ENCODE measurements around the gene KCTD5.
"Not testable (repeated sequence)": the region's sequence is repeated elsewhere in the genome, so short reads cannot be mapped to it uniquely, and the experiment has no call there.

KCTD5 gene

DNA sequence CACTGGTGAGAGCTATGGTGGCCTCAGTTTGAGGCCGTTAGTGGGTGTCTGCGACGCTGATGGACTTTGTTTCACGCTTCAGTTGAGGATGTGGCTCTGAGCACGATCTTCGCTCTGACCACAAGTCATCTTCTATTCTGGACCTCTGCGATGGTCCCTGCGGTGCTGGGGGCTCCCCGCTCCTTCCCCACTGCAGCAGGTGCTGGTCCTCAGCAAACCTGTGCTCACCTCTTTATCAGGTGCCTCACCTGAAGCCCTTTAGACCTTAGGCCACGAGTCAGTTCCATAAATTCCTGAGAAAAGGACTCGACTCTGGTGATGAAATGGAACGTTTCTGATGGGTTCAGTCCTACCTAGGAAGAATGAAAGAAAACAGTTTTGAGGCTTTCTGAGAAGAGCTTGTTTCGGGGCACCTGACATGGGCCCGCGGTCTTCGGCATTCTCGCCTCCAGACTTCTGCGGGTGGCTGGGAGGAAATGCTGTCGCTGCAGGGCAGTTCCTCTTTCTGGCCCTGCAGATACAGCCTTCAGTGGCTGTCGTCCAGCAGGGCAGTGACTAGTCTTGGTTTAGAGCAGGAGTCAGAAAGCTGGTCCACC is 4.7 kb downstream of the KCTD5 start:
- H3K4me3 ChIP-seq (ENCODE audit: low read depth, low read length), result no peak overlapping the region
- DNase-seq (ENCODE audit: low read depth, low spot score), result no peak
- TF ChIP-seq CTCF (IDR thresholded peaks at IDR 0.05; ENCODE audit: insufficient read depth, low read length, missing control alignments), result no peak
- CTCF ChIA-PET, result no interaction called here
- POLR2A ChIA-PET, result no interaction called here

GRCh38 chr16:2687531-2688308 is 5.4 kb downstream of the KCTD5 start:
- POLR2A ChIA-PET, result no interaction called here
- TF ChIP-seq CTCF (IDR thresholded peaks at IDR 0.05; ENCODE audit: insufficient read depth, low read length, missing control alignments), result no peak
- CTCF ChIA-PET, result no interaction called here
- H3K4me3 ChIP-seq (ENCODE audit: low read depth, low read length), result no peak overlapping the region
- DNase-seq (ENCODE audit: low read depth, low spot score), result no peak

- POLR2A ChIA-PET, result not testable (repeated sequence)
Measured at GRCh38 chr16:2689422-2689821, 7.1 kb downstream of the KCTD5 start.

GRCh38 chr16:2689968-2690801 is 7.9 kb downstream of the KCTD5 start:
- no peak overlapping the region for H3K4me3 ChIP-seq (ENCODE audit: low read depth, low read length)
- no peak for DNase-seq (ENCODE audit: low read depth, low spot score)
- no peak for TF ChIP-seq CTCF (IDR thresholded peaks at IDR 0.05; ENCODE audit: insufficient read depth, low read length, missing control alignments)
- CTCF ChIA-PET, result no interaction called here
- POLR2A ChIA-PET, result no interaction called here

More at GRCh38 chr16:2689422-2689821, 7.1 kb downstream of the KCTD5 start:
- CTCF ChIA-PET; DNase-seq (ENCODE audit: low read depth, low spot score); H3K4me3 ChIP-seq (ENCODE audit: low read depth, low read length): not testable (repeated sequence)

DNA sequence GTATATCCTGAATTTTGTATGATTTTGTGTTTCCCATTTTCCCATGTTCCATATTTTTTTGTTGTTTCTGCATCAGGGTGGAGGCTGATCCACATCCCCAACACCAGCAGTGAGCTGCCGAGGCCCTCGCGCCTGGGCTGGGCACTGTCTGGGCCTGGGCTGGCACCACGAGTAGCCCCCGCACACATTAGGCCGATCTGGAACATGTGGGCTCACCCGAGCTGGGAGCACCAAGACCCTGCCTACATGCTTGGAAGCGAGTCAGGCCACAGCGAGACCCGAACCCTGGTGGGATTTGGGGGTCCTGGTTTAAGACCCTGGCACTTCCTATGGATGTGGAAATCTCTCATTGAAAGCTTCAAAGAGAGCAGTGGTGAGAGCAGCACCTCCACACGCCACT is 8.5 kb downstream of the KCTD5 start:
- POLR2A ChIA-PET, result no interaction called here
- DNase-seq (ENCODE audit: low read depth, low spot score), result no peak
- CTCF ChIA-PET, result no interaction called here
- no peak for TF ChIP-seq CTCF (IDR thresholded peaks at IDR 0.05; ENCODE audit: insufficient read depth, low read length, missing control alignments)
- H3K4me3 ChIP-seq (ENCODE audit: low read depth, low read length), result no peak overlapping the region

GRCh38 chr16:2691491-2692248 is 9.3 kb downstream of the KCTD5 start:
- H3K4me3 ChIP-seq (ENCODE audit: low read depth, low read length), result no peak overlapping the region
- no peak for DNase-seq (ENCODE audit: low read depth, low spot score)
- CTCF ChIA-PET, result interaction anchor here (0.8 kb wide), 1 partner anchor 236 kb away, joined by 4 read pairs; no protein-coding TSS in a partner anchor
- TF ChIP-seq CTCF (IDR thresholded peaks at IDR 0.05; ENCODE audit: insufficient read depth, low read length, missing control alignments), result no peak
- POLR2A ChIA-PET, result interaction anchor here (1.6 kb wide), 1 partner anchor 9 kb away, joined by 6 read pairs; the partner anchor contains the start of gene KCTD5

Data from AG04449 (cell line).